ENCODE measurements around the gene RASL11A.
"Not testable (repeated sequence)": the region's sequence is repeated elsewhere in the genome, so short reads cannot be mapped to it uniquely, and the experiment has no call there.

The RASL11A gene, protein sequence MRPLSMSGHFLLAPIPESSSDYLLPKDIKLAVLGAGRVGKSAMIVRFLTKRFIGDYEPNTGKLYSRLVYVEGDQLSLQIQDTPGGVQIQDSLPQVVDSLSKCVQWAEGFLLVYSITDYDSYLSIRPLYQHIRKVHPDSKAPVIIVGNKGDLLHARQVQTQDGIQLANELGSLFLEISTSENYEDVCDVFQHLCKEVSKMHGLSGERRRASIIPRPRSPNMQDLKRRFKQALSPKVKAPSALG

GRCh38 chr13:27270594-27271520, at the start of gene RASL11A:
Gene RASL11A, plus strand, starts transcription at chr13:27270830. Its CDS starts 115 bp downstream, at chr13:27270945.
- ATAC-seq = peak; percentile 88 to 91

GRCh38 chr13:27222100-27222499, 48.5 kb upstream of the RASL11A start:
- ATAC-seq = not testable (repeated sequence)

- no peak for ATAC-seq
Measured at GRCh38 chr13:27226991-27227390, 43.6 kb upstream of the RASL11A start.

DNA sequence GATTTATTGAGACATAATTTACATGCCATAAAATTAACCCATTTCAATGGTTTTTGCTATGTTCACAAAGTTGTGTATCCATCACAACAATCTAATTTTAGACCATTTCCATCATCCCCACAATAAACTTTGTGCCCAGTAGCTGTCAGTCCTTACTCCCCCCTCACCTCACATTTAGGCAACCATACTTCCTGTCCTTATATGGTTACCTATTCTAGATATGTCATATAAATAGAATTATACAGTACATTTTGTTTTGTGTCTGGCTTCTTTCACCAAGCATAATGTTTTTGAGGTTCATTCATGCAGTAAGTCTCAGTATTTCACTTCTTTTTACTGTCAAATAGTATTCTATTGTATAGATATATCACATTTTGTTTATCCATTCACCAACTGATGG, 42.5 kb upstream of the RASL11A start:
- ATAC-seq = no peak

GRCh38 chr13:27229642-27230041, 41.0 kb upstream of the RASL11A start:
- no peak for ATAC-seq

- no peak for ATAC-seq
Measured at GRCh38 chr13:27233964-27234363, 36.7 kb upstream of the RASL11A start.

GRCh38 chr13:27236478-27236877, 34.2 kb upstream of the RASL11A start:
- ATAC-seq = no peak

DNA sequence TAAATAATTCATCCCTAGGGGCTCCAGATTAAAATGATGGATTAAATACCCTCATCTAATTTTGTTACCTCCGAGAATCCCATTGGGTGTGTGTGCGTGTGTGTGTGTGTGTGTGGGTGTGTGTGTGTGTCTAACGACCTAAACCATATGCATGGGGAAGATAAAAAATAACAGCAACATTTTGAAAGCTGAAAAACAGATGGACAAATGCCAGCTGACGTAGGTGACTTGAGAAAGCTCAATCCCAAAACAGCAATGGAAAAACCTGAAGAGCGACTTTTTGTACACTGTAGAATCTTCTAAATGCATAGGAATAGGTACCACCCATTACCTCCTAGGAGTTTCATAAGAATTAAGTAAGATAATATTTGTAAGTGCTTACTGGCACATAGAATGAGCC, 27.9 kb upstream of the RASL11A start:
- no peak for ATAC-seq

- no peak for ATAC-seq
Measured at GRCh38 chr13:27245610-27246009, 25.0 kb upstream of the RASL11A start.

GRCh38 chr13:27250833-27251165, 19.8 kb upstream of the RASL11A start:
- ATAC-seq = peak; percentile 1 to 2

GRCh38 chr13:27251166-27252091, 19.2 kb upstream of the RASL11A start, which contains the start of gene RPL21:
Gene RPL21, plus strand, starts transcription at chr13:27251558. Its CDS starts 2,219 bp downstream, at chr13:27253777.
- peak; percentile 92 to 94 for ATAC-seq

GRCh38 chr13:27252467-27252866, 18.2 kb upstream of the RASL11A start:
- ATAC-seq = no peak

DNA sequence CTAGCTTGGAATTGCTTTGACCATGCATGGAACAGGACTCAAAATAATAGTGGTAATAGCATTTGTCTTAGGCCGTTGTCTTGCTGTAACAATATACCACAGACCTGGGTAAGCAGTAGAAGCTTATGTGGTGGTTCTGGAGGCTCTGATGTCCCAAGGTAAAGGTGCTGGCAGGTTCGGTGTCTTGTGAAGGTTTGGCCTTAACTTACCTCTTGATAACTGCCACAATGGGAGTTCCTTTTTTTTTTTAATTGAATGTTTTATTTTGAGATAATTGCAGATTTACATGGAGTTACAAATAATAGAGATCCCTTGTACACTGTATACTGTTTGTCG, 13.4 kb upstream of the RASL11A start:
- no peak for ATAC-seq

DNA sequence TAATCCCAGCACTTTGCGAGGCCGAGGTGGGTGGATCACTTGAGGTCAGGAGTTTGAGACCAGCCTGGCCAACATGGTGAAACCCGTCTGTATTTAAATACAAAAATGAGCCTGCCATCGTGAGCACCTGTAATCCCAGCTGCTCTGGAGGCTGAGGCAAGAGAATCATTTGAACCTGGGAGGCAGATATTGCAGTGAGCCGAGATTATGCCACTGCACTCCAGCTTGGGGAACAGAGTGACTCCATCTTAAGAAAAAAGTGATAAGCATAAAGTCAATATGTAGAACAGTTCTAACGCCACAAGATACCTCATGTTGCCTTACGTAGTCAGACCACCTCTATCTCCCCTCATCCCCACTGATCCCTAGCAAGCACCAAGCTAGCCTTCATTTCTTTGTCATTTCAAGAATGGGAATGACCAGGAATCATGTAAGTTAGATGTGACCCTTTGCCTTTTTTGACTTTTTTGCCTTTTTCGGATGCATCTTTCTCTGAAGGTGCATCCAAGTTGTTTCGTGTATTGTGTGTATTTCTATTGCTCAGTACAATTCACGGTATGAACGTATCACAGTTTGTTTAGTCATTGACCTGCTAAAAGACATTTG, 12.9 kb upstream of the RASL11A start:
- ATAC-seq = peak in 1 of 2 donors; percentile 5

- no peak for ATAC-seq
Measured at GRCh38 chr13:27258637-27259386, 11.8 kb upstream of the RASL11A start.

DNA sequence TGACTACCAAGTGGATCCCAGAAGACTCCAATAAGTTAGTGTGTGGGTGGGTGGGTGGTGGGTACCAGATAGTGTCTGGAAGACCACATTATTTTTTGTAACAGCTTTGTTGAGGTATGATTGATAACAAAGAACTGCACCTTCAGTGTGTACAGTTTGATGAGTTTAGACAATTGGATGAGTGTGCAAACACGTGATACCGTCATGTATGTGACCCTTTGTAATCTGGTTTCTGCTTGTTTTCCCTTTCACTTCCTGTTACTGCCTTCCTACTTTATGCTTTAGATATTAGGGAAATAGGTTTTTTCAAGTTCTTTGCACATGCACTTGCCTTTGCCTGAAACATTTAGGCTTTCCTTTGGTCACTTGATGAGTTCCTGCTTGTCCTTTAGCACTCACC, 10.8 kb upstream of the RASL11A start:
- ATAC-seq = peak; percentile 47 to 48

- ATAC-seq = no peak
Measured at GRCh38 chr13:27261396-27261795, 9.2 kb upstream of the RASL11A start.

DNA sequence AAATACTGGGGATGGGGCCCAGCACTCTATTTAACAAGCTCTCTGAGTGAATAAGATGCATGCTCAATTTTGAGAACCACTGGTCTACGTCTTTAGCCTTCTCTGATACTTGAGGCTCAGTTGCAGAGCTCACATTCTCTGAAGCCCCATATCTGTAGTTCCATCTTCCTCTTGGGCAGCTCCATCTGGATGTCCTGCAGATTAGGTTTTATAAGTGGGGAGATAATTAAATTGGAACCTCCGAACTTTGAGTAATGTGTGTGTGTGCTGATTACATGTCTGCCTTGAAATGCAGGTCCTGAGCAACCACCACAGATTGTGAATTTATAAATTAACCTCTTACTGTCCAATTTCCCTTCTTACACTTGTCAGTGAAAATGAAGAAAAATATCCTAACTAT, 7.2 kb upstream of the RASL11A start:
- ATAC-seq = no peak

GRCh38 chr13:27264181-27264580, 6.4 kb upstream of the RASL11A start:
- ATAC-seq = no peak

DNA sequence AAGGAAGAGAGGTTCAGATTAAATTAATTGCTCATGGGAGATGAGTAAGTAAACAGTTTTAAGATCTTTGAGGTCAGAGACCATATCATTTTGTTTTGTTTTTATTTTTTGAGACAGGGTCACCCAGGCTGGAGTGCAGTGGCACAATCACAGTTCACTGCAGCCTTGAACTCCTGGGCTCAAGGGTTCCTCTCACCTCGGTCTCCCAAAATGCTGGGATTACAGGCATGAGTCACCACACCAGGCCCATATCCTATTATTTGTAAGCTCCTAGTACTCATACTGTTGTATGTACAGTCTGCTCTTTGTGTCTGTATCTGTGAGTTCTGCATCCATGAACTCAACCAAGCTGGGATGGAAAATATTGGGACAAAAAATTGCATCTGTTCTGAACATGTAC, 6.0 kb upstream of the RASL11A start:
- no peak for ATAC-seq

- ATAC-seq = no peak
Measured at GRCh38 chr13:27266917-27267316, 3.7 kb upstream of the RASL11A start.

GRCh38 chr13:27267596-27267995, 3.0 kb upstream of the RASL11A start:
- ATAC-seq = no peak
